T-helper 9 cell (primary cell): ENCODE results near the gene PSMA8.
"Not testable (repeated sequence)": the region's sequence is repeated elsewhere in the genome, so short reads cannot be mapped to it uniquely, and the experiment has no call there.

ENCODE experiments used
- DNase-seq: peaks from one replicate; pipeline ENCODE4 v3.0.0-alpha.2; 2020

PSMA8 gene

DNA sequence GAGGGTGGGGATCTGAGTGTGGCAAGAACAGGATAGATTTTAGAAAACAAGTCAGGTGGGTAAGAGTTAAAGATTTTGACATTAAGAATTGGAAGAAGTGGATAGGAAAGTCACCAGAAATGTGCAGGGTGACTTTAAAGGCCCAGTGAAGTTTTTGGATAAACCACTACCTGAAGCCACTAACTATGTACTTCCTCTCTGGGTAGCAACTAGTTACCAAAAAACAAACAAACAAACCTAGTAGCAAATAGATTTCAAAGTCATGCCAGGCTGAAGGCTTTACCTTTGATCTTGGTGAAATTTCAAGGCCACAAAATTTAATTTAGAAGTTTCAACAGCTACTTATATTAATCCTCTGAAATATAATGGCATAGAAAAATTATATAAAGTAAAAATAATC lies 42.5 kb downstream of the PSMA8 start:
- DNase-seq, result no peak

DNA sequence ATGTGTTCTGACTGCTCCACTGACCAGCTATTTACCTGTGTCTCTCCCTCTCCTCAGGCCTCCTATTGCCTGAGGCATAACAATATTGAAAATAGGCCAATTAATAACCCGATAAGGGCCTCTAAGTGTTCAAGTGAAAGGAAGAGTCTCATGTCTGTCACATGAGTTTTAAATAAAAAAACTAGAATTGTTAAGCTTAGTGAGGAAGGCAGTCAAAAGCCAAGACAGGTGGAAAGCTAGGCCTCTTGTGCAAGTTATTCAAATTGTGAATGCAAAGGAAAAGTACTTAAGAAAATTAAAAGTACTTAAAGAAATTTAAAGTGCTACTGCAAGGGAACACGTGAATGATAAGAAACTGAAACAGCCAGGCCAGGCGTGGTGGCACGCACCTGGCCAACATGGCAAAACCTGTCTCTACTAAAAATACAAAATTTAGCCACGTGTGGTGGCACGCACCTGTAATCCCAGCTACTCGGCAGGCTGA lies 47.7 kb downstream of the PSMA8 start:
- DNase-seq, result no peak

DNA sequence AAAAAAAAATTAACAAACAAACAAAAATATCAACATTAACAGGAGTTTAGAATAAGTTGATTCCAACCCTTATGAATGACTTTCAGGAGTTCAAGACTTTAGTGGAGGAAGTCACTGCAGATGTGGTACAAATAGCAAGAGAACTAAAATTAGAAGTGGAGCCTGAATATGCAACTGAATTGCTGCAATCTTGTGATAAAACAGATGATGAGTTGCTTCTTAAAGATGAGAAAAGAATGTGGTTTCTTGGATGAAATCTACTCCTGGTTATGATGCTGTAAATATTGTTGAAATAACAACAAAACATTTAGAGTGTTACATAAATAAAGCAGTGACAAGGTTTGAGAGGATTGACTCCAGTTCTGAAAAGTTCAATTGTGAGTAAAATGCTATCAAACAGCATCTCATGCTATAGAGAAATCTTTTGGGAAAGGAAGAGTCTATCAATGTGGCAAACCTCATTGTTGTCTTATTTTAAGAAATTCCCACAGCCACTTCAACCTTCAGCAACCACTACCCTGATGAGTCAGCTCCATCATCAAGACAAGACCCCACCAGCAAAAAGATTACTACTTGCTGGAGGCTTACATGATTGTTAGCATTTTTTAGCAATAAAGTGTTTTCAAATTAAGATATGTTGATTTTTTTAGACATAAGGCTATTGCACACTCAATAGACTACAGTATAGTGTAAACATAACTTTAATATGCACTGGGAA lies 49.9 kb downstream of the PSMA8 start:
- DNase-seq, result no peak

DNA sequence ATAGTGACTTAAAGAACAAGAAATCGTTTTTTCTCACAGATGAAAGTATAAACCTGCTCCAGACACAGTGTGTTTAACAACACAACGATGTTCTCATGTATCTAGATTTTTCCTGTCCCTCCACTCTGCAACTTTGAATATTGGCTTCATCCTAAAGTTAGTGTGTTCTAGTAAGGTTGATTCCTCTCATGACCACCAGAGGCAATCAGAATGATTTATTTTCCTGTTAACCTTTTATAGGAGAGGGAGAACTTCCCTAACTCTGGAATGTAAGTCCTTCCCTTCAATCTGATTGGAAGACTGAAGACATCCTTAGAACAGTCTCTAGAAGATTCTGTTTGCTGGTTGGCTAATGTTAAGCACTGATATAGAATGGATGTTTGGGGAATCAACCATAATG lies 51.6 kb downstream of the PSMA8 start:
- DNase-seq, result no peak

DNA sequence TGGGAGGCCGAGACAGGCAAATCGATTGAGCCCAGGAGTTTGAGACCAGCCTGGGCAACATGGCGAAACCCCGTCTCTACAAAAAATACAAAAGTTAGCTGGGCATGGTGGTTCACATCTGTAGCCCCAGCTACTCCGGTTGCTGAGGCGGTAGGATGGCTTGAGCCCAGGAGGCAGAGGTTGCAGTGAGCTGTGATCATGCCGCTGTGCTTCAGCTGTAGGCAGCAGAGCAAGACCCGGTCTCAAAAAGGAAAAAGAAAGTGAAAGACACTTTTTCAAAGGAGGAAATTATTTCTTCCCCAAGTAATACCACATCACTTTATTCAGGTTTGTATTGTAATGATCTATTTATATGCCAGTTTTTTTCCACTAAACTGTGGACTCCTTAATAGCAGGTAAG lies 56.8 kb downstream of the PSMA8 start:
- DNase-seq, result no peak

DNA sequence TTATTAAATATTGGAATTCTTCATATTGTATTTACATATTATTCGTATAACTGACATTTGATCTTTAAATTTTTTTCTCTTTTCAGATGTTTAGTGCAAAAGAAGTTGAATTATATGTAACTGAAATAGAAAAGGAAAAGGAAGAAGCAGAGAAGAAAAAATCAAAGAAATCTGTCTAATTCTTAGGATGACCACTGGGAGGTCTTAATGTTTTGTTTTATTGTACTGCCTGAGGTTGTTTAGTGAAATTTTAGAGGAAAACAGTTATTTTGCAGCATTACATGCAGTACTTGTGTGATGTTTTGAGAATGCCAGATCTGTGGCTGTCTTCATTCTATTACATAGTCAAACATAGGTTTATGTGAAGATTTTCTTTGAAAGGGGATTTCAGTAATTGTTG lies 58.6 kb downstream of the PSMA8 start:
- DNase-seq, result no peak

DNA sequence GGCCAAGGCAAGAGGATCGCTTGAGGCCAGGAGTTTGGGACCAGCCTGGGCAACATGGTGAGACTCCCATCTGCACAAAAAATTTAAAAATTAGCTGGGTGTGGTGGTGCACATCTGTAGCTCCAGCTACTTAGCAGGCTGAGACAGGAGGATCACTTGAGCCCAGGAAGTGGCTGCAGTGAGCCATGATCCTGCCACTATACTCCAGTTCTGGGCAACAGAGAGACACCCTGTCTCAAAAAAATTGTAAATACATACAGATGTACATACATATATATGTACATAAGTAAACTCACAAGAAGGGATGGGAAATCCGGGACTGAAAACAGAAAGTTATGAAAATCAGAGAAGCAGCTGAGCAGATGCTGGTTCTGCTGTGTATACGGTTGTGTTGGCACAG lies 62.9 kb downstream of the PSMA8 start:
- no peak for DNase-seq

DNA sequence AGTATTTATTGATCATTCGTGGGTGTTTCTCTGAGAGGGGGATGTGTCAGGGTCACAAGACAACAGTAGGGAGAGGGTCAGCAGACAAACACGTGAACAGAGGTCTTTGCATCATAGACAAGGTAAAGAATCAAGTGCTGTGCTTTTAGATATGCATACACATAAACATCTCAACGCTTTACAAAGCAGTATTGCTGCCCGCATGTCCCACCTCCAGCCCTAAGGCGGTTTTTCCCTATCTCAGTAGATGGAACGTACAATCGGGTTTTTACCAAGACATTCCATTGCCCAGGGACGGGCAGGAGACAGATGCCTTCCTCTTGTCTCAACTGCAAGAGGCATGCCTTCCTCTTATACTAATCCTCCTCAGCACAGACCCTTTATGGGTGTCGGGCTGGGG lies 68.3 kb downstream of the PSMA8 start:
- DNase-seq, result not testable (repeated sequence)

DNA sequence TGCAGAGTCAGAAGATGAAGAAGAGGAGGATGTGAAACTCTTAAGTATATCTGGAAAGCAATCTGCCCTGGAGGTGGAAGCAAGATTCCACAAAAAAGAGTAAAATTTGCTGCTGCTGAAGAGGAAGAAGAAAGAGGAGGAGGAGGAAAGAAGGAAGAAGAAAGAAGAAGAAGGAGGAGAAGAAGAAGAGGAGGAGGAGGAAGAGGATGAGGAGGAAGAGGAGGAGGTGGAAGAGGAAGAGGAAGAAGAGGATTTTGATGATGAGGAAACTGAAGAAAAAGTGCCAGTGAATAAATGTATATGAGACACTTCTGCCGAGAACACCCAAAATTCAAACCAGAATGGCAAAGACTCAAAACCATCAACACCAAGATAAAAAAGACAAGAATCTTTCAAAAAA lies 71.6 kb downstream of the PSMA8 start:
- DNase-seq, result no peak

DNA sequence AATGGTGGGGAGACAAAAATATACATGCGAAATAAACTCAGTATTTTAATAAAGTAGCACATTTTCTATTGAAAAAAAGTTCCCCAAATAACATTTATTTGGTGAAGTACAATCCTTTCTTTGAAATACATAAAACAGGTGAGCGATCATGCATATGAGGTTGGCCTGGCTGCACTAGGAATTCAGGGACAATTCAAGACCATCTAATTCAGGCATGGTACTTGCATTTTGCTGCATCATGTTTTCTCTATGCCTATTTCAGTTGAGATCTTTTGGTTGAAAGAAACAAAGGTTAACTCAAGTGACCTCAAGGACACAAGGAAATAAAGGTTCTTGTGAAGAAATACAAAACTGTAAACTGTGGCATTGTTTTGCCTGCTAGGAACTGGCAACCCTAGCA lies 72.8 kb downstream of the PSMA8 start:
- no peak for DNase-seq

DNA sequence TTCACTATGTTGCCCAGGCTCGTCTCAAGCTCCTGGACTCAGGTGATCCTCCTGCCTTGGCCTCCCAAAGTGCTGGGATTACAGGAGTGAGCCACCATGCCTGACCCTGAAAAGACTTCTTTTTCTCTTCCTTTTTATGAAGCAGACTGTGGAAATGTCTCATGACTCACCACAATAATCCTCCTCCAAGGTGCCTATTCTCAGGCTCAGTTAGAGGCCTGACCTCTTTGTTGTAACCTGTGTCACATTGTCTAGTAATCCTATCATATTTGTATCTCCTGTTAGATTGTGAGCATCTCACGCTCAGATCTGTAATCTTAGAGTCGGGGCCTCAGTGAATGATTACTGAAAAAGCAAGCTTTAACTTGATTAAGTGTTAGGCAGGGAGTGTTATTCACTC lies 74.3 kb downstream of the PSMA8 start:
- no peak for DNase-seq

DNA sequence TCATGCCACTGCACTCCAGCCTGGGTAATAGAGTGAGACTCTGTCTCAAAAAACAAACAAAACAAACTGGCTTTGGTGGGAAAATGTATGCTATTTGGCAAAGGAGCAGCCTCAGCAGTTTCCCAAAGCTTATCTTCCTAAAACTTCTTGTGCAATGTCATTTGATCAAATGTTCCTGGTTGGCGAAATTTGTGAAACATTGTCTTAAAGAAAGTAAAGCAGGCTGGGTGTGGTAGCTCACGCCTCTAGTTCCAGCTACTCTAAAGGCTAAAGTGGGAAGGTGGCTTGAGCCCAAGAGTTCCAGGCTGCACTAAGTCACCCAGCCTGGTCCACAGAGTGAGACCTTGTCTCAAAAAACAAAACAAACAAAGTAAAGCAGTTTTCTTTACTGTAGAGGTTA lies 75.3 kb downstream of the PSMA8 start:
- no peak for DNase-seq

DNA sequence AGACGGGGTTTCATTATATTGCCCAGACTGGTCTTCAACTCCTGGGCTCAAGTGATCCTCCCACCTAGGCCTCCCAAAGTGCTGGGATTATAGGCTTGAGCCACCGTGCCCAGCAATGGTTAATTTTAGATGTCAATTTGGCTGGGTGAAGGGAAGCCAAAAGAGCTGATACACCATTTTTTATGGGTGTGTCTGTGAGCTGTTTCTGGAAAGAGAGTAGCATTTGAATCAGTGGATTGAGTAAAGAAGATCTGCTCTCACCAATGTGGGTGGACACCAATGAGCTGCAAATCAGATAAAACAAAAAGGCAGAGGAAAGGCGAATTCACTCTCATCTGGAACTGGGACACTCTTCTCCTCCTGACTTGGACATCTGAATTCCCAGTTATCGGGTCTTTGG lies 76.5 kb downstream of the PSMA8 start:
- DNase-seq, result no peak

DNA sequence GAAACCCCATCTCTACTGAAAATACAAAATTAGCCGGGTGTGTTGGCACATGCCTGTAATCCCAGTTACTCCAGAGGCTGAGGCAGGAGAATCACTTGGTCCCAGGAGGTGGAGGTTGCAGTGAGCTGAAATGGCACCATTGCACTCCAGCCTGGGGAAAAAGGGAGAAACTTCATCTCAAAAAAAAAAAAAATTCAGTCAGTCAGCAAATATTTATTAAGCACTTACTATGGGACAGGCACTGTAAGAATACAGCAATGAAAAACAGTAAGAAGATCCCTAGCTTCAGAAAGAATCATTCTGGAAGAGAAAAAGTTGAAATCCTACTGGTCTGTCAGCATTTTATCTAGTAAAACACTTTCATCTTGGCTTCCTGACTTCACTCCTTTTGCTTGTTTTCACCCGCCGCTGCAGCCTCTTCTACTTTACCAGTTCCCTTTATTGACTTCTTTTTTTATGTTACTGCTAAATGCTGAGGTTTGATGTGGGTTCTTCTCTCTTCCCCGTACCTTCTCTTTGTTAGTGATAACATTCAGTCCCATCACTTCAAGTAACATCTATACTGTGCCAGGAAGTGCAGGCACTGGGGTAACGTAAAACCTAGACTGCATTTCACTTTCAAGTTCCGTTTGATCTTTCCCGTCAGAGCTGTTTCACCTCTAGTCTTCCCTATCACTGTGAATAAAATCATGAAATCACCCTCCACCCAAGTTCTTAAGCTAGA lies 81.7 kb downstream of the PSMA8 start:
- peak; percentile 6 for DNase-seq

DNA sequence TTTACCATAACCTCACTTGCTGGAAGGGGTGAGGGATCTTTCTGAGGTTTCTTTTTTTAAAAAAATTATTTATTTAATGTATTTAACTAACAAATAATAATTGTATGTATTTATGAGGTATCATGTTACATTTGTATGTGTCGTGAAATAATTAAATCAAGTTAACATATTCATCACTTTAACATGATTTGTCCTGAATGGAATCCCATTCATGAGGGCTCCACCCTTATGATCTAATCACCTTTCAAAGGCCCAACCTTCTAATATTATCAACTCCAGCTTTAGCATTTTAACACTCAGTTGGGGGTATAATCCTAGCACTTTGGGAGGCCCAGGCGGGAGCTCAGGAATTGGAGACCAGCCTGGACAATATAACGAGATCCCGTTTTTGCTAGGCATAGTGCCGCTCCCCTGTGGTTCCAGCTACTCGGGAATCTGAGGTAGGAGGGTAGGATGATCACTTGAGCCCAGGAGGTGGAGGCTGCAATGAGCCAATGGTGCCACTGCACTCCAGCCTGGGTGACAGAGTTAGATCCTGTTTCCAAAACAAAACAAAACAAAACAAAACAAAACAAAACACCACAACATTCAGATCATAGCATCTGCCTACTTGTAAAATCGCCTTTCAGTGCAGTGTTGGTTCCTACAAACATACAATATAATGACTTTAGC lies 91.5 kb downstream of the PSMA8 start:
- DNase-seq, result no peak

DNA sequence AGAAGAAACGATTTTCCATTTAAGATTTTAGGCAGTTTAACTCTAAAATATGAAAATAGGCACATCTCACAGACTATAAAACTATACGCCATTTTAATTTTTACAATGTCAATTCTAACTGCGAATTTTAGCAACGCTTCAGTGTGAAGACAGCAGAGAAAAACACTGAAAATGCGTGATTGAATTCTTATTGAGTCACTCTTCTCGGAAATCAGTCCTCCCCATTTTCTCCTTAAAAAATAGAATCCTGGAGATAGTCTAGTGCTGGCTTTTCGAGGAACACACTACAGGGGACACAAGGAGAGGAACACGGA lies 92.2 kb downstream of the PSMA8 start:
- no peak for DNase-seq

DNA sequence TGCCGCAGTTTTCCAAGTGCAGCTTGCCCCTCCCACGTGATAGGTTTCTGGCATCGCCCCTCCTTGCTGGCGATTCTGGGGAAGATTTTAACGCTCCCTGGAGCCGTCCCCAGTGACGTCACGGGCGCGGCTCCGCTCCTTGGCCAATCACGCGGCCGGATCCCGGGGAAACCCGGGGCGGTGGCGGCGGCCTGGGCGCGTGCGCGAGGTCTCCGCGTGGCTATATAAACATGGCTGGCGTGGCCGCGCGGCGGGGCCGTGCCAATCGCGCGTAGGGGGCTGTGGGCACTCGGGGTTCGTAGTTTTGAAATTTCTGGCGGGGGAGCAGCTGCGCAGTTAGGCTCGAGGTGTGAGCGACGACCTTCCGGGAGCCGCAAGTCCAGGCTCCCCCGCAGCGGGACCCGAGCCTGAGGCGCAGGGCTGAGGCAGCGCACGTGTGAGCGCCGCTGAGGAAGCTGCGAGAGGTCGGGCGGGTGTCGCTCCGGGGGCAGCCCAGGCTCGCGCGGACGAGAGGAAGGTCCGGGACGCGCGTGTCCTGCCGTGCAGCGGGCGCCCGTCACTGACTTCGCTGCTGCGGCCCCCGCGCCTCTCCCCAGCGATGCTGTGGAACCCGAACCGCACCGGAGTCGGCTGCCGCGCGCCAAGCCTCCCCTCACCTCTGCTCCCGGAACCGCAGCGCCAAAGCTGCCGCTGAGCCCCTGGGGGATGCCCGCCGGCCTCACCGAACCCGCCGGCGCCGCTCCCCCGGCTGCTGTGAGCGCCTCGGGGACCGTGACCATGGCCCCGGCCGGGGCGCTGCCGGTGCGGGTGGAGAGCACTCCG lies 92.8 kb downstream of the PSMA8 start, which contains the start of gene TAF4B:
Gene TAF4B, plus strand, starts transcription at position 217 of the 822 bp plus-strand sequence. Its CDS starts 489 bp downstream, at position 706.
- DNase-seq, result peak; percentile 90

DNA sequence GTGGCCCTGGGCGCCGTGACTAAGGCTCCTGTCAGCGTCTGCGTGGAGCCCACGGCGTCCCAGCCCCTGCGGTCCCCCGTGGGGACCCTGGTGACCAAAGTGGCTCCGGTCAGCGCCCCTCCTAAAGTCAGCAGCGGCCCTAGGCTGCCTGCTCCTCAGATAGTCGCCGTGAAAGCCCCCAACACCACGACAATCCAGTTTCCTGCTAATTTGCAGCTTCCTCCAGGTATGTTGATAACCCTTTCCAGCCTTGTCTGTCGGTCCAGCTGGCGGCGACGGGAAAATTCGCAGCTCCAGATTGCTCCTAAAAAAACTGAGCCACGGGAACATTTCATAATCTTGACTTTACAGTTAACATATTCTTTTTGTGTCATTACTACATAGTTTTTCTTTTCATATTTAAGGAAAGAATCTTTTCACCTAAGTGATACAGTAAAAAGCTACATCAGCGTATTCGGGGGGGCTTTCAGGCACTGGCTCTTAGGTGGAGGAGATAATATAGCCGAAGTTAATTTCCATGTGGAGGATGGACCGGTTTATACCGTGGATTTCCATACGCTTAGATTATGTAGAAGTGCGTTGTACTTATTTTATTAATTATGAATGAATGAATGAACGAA lies 93.5 kb downstream of the PSMA8 start:
- no peak for DNase-seq

DNA sequence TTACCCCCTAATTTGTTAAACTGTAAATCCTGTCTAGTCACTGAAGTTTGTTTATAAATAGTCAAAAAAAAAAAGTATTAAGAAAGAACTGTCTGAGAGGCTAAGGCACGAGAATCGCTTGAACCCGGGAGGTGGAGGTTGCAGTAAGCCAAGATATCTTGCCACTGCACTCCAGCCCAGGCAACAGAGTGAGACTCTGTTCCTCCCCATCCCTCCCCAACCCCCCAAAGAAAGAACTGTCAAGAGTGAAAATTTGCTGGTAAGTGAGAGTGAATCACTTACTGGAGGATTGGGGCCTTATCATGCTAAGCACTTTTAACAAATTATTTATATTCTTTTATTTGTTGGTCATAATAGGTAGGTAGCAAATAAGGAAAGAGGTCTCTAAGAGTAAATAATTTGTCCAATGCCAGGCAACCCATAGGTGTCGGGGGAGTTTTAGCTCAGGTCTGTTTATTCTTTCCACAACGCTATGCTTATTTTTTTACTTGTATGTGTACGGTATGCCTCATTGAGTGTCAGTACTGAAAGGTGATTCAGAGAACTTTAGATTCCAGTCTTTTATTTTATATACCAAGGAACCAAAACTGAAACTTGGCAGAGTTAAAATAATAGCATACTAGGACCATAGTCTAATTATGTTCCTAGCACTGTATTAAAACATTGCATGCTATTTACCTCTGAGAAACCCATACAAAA lies 95.0 kb downstream of the PSMA8 start:
- no peak for DNase-seq

DNA sequence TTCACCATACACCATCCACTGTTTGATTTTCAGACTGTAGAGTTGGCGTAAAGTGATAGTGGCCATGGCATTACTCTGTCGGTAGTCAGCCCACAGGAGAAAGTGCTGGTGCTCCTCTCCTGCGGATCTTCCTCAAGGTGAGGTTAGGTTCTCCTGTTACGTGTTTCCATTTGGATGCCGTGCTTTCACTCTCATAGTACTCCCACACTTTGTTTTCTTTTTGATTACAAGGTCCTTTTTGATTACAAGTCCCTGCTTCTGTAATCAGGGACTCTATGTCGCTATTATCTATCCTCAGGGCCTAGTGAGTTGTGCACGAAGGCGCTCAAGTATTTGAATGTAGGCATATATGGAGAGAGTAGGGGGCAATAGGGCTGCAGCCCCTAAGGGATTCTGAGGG lies 96.8 kb downstream of the PSMA8 start:
- DNase-seq, result no peak

DNA sequence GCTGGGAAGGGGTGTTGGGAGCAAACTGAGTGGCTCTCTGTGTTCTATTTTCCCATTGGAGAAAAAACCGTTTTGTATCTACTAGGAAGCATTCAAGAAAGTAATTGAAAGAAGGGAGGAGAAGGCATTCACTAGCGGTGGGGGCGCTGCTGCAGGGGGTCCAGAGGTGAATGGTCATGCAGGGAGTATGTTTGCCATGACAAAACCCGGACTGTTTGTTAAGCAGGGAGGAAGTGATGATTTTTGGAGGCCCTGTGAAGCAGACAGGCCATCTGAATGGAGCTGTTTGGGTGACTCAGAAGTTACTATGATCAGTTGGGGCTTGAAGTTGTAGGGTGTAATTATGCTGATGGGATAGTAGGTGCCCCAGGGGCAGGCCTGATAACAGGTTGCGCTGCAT lies 99.5 kb downstream of the PSMA8 start:
- DNase-seq, result no peak

DNA sequence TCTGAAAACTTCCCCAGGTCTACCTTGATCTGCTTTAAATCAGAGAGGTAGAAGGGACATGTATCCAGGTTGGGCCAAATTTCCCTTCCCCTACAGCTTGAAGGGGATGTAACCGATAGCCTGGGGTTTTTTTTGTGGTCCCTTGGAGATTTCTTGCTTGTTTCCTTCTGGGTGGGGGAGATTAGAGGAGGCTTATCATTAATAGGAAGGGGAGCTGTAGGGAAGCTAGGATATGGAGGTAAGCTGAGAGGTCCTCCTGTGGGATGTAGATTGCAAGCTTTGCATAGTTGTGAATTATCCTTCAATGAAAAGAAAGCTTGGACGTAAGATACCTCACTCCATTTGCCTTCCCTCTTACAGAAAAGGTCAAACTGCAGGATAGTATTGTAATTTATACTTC lies 103.7 kb downstream of the PSMA8 start:
- DNase-seq, result not testable (repeated sequence)
